Trophoblast cell (in vitro differentiated cells and primary cell): Measurements from ENCODE around the gene RC3H2.

Experiments
- DNase-seq, 2 donors: peaks; one replicate each; pipeline ENCODE4 v3.0.0-alpha.2; 2016
- H2AFZ ChIP-seq: 2 replicates; pipeline ENCODE4 v1.6.1; 2013; ENCODE audit warnings: low read length, moderate library complexity, mild to moderate bottlenecking; ENCODE audit not compliant: insufficient read depth, poor library complexity
- H2AK5ac ChIP-seq: 2 replicates; pipeline ENCODE4 v1.6.1; 2013; ENCODE audit warnings: mild to moderate bottlenecking, low read length
- H2BK120ac ChIP-seq: 2 replicates; pipeline ENCODE4 v1.6.1; 2013; ENCODE audit warnings: low read length, mild to moderate bottlenecking, moderate library complexity; ENCODE audit not compliant: insufficient read depth, poor library complexity
- H2BK12ac ChIP-seq: 2 replicates; pipeline ENCODE4 v1.6.1; 2013; ENCODE audit warnings: mild to moderate bottlenecking, low read length, moderate library complexity
- H2BK5ac ChIP-seq: 2 replicates; pipeline ENCODE4 v1.6.1; 2013; ENCODE audit warnings: low read length, low read depth, moderate library complexity, mild to moderate bottlenecking; ENCODE audit not compliant: poor library complexity
- H3K14ac ChIP-seq: 2 replicates; pipeline ENCODE4 v1.6.1; 2013; ENCODE audit warnings: mild to moderate bottlenecking, low read length
- H3K18ac ChIP-seq: 2 replicates; pipeline ENCODE4 v1.6.1; 2013; ENCODE audit warnings: mild to moderate bottlenecking, low read length
- H3K23ac ChIP-seq: 2 replicates; pipeline ENCODE4 v1.6.1; 2013; ENCODE audit warnings: low read length
- H3K27ac ChIP-seq: 2 replicates; pipeline ENCODE4 v1.5.1; 2013; ENCODE audit warnings: low read depth, mild to moderate bottlenecking, inconsistent platforms, low read length, moderate library complexity
- H3K27me3 ChIP-seq: 2 replicates; pipeline ENCODE4 v1.6.1; 2013; ENCODE audit warnings: inconsistent platforms, mild to moderate bottlenecking, low read length, moderate library complexity; ENCODE audit not compliant: insufficient read depth
- H3K36me3 ChIP-seq, 2 experiments: 1 replicate in 1 of 2; 2 replicates in 1 of 2; pipeline ENCODE4 v1.6.1; 2013; ENCODE audit warnings: low read length in 2 of 2, mild to moderate bottlenecking in 2 of 2, moderate library complexity in 1 of 2; ENCODE audit not compliant: insufficient read depth in 2 of 2, control insufficient read depth in 1 of 2
- H3K4ac ChIP-seq: 2 replicates; pipeline ENCODE4 v1.6.1; 2013; ENCODE audit warnings: low read depth, mild to moderate bottlenecking, low read length, moderate library complexity
- H3K4me1 ChIP-seq, 2 experiments: 1 replicate in 1 of 2; 2 replicates in 1 of 2; pipeline ENCODE4 v1.6.1; 2013; ENCODE audit warnings: low read length in 2 of 2, mild to moderate bottlenecking in 2 of 2, moderate library complexity in 1 of 2; ENCODE audit not compliant: insufficient read depth in 2 of 2, control insufficient read depth in 1 of 2
- H3K4me2 ChIP-seq: 2 replicates; pipeline ENCODE4 v1.6.1; 2013; ENCODE audit warnings: inconsistent platforms, mild to moderate bottlenecking, low read length, moderate library complexity
- H3K4me3 ChIP-seq: 2 replicates; pipeline ENCODE4 v1.5.1; 2013; ENCODE audit warnings: mild to moderate bottlenecking, low read depth, low read length, inconsistent platforms
- H3K79me1 ChIP-seq: one replicate; pipeline ENCODE4 v1.6.1; 2013; ENCODE audit warnings: low read length
- H3K79me2 ChIP-seq: 2 replicates; pipeline ENCODE4 v1.6.1; 2013; ENCODE audit warnings: low read length, mild to moderate bottlenecking; ENCODE audit not compliant: control insufficient read depth, insufficient read depth, poor library complexity
- H3K9ac ChIP-seq: 2 replicates; pipeline ENCODE4 v1.6.1; 2013; ENCODE audit warnings: mild to moderate bottlenecking, low read length
- H3K9me3 ChIP-seq: 2 replicates; pipeline ENCODE4 v1.6.1; 2013; ENCODE audit warnings: low read depth, mild to moderate bottlenecking, control low read depth, inconsistent platforms, low read length; ENCODE audit not compliant: insufficient read depth
- H4K12ac ChIP-seq: 2 replicates; pipeline ENCODE4 v1.6.1; 2013; ENCODE audit warnings: low read depth, mild to moderate bottlenecking, low read length, moderate library complexity
- H4K8ac ChIP-seq: 2 replicates; pipeline ENCODE4 v1.6.1; 2013; ENCODE audit warnings: low read depth, mild to moderate bottlenecking, low read length, moderate library complexity
- H4K91ac ChIP-seq: one replicate; pipeline ENCODE4 v1.6.1; 2013; ENCODE audit warnings: low read depth, mild to moderate bottlenecking, low read length, moderate library complexity
- WGBS: extraction: QIAGEN DNeasy Blood & Tissue Kit; methylation state at CpG from one replicate; pipeline ENCODE4 v1.1.7; 2013; ENCODE audit warnings: missing lambda C conversion rate; ENCODE audit not compliant: insufficient read length, insufficient coverage; ENCODE audit errors: extremely low coverage; 5-methylcytosine and 5-hydroxymethylcytosine counted together

RC3H2 gene

DNA sequence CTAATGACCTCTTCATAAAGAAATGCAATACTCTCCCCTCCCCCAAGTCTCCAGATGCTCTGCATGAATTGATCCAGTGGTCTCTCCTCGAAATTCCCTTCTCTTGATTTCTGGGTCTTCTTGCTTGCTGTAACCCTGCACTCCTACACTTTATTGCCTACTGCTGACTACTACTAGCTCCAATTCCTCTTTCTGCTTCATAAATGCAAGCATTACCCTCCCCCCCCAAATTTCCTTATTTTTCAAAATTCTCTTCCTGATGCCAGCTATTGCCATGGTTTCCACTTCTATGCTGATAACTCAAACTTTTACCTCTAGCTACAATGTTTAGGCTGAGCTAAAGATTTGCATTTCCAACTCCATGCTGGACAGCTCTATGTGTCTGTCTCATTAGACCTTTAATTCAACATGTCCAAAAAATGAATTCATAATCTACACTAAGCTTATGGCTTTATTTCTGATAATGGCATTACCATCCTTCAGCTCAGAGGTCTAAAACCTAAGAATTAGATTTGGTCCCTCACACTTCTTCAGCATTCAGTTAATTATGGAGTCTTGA lies 24.7 kb upstream of the RC3H2 start:
- no peak overlapping the region for H2AK5ac ChIP-seq
- no peak for DNase-seq
- H2BK12ac ChIP-seq, result no peak overlapping the region
- H2BK120ac ChIP-seq, result no peak overlapping the region
- H3K4ac ChIP-seq, result peak overlapping the region; percentile 15
- peaks cover 7% of the 10 kb centered on the region for H3K79me1 ChIP-seq
- H3K36me3 ChIP-seq, result peaks cover 3% of the 10 kb centered on the region in 2 experiments
- no peaks in the 10 kb centered on the region for H3K9me3 ChIP-seq
- H3K4me1 ChIP-seq, result peaks cover 0 to 3% of the 10 kb centered on the region in 2 experiments
- no peak overlapping the region for H3K27ac ChIP-seq
- no peak overlapping the region for H3K23ac ChIP-seq
- H3K4me2 ChIP-seq, result no peak overlapping the region
- WGBS, result no CpG with 5 or more reads among the region's 1 CpG
- no peak overlapping the region for H4K91ac ChIP-seq
- no peak overlapping the region for H3K4me3 ChIP-seq
- H4K8ac ChIP-seq, result no peak overlapping the region
- no peak overlapping the region for H4K12ac ChIP-seq
- H3K9ac ChIP-seq, result no peak overlapping the region
- no peak overlapping the region for H3K14ac ChIP-seq
- H2AFZ ChIP-seq, result no peak overlapping the region
- H2BK5ac ChIP-seq, result no peak overlapping the region
- H3K18ac ChIP-seq, result no peak overlapping the region
- peaks cover 10% of the 10 kb centered on the region for H3K79me2 ChIP-seq
- H3K27me3 ChIP-seq, result no peaks in the 10 kb centered on the region

DNA sequence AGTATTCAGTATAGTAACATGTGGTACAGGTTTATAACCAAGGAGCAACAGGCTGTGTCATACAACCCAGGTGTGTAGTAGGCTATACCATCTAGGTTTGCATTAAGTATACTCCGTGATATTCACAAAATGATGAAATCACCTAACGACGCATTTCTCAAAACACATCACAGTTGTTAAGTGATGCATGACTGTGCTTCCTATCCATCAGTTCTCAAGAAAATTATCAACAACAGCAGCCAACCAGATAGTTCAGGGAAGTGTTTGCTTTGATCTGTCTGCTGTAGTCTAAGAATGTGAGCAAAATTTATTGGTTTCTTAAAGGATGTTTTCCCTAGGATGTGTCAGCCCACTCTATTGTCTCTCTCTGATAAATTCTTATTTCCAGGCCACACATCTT lies 18.8 kb upstream of the RC3H2 start:
- Histone ChIP-seq H2BK12ac (no peak overlapping the region), H3K4me2 (no peak overlapping the region), H4K91ac (no peak overlapping the region), H3K18ac (no peak overlapping the region), H3K36me3 (peaks cover 8 to 12% of the 10 kb centered on the region in 2 experiments), H3K4me3 (no peak overlapping the region), H3K79me1 (no peaks in the 10 kb centered on the region), H2BK120ac (no peak overlapping the region), H3K9ac (no peak overlapping the region), H4K12ac (no peak overlapping the region), H3K27me3 (no peaks in the 10 kb centered on the region), H3K4ac (no peak overlapping the region), H3K23ac (no peak overlapping the region), H3K14ac (no peak overlapping the region), H4K8ac (no peak overlapping the region), H2BK5ac (no peak overlapping the region), H3K4me1 (no peaks in the 10 kb centered on the region), H3K79me2 (no peaks in the 10 kb centered on the region), H3K9me3 (no peaks in the 10 kb centered on the region), H3K27ac (no peak overlapping the region), H2AFZ (no peak overlapping the region), H2AK5ac (no peak overlapping the region)
- DNase-seq, result no peak
- WGBS, result no CpG with 5 or more reads among the region's 3 CpGs

DNA sequence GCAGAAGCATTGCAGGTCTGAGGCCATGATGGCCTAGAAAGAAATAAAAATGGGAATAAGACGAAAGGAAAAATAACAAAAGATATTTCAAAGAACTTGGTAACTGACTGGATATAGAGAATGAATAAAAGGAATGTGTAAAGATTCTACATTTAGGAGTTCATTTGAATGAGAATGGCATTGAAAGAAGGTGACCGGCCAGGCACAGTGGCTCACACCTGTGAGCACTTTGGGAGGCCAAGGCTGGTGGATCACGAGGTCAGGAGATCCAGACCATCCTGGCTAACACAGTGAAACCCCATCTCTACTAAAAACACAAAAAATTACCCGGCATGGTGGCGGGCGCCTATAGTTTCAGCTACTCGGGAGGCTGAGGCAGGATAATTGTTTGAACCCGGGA lies 17.6 kb upstream of the RC3H2 start:
- H3K36me3 ChIP-seq, result peaks cover 8 to 13% of the 10 kb centered on the region in 2 experiments
- no peak overlapping the region for H3K9ac ChIP-seq
- H4K12ac ChIP-seq, result no peak overlapping the region
- H2BK12ac ChIP-seq, result no peak overlapping the region
- H3K18ac ChIP-seq, result no peak overlapping the region
- H3K79me1 ChIP-seq, result no peaks in the 10 kb centered on the region
- H3K4ac ChIP-seq, result no peak overlapping the region
- H3K14ac ChIP-seq, result no peak overlapping the region
- WGBS, result no CpG with 5 or more reads among the region's 8 CpGs
- H3K4me3 ChIP-seq, result no peak overlapping the region
- no peak overlapping the region for H3K23ac ChIP-seq
- no peak overlapping the region for H2AK5ac ChIP-seq
- no peak overlapping the region for H4K8ac ChIP-seq
- no peak overlapping the region for H2BK120ac ChIP-seq
- no peaks in the 10 kb centered on the region for H3K27me3 ChIP-seq
- no peak overlapping the region for H3K27ac ChIP-seq
- no peak overlapping the region for H4K91ac ChIP-seq
- H3K9me3 ChIP-seq, result no peaks in the 10 kb centered on the region
- no peak overlapping the region for H2AFZ ChIP-seq
- no peak for DNase-seq
- no peak overlapping the region for H3K4me2 ChIP-seq
- H3K79me2 ChIP-seq, result no peaks in the 10 kb centered on the region
- H3K4me1 ChIP-seq, result no peaks in the 10 kb centered on the region
- no peak overlapping the region for H2BK5ac ChIP-seq

DNA sequence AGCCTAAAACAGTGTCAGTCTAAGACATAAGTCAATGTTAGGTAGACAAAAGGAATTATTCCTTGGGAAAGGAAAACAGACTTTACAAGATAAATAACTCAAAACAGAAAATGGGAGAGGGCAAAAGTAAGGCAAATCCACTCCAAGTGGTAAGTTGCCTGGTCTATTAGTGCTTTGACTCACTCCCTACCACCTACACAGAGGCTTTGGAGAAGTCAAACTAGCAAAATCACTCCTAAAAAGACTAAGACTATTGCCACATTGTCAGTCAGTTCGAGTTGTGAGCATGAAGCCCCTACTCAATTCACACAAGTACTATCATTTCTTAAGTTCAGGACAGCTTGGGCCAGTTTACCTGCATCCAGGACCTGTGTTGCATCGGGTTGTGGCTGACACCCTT lies 13.2 kb upstream of the RC3H2 start:
- peaks cover 5 to 11% of the 10 kb centered on the region in 2 experiments for H3K36me3 ChIP-seq

More for the DNA sequence above, 13.2 kb upstream of the RC3H2 start:
- Histone ChIP-seq H2AFZ (no peak overlapping the region), H3K27ac (no peak overlapping the region), H3K14ac (no peak overlapping the region), H4K12ac (no peak overlapping the region), H3K4me3 (no peak overlapping the region), H3K4ac (no peak overlapping the region), H2BK5ac (no peak overlapping the region), H3K4me1 (no peaks in the 10 kb centered on the region), H3K23ac (no peak overlapping the region), H3K18ac (no peak overlapping the region), H3K79me1 (peaks cover 5% of the 10 kb centered on the region), H2BK12ac (no peak overlapping the region), H3K9ac (no peak overlapping the region), H2AK5ac (no peak overlapping the region), H3K4me2 (no peak overlapping the region), H3K9me3 (no peaks in the 10 kb centered on the region), H4K8ac (no peak overlapping the region), H2BK120ac (no peak overlapping the region), H3K79me2 (peaks cover 3% of the 10 kb centered on the region), H4K91ac (no peak overlapping the region), H3K27me3 (no peaks in the 10 kb centered on the region)
- WGBS, result no CpG with 5 or more reads among the region's 2 CpGs
- no peak for DNase-seq
